KG1 (cell line): ENCODE measurements around the gene C5orf22.
"Not testable (repeated sequence)": the region's sequence is repeated elsewhere in the genome, so short reads cannot be mapped to it uniquely, and the experiment has no call there.

Experiments
- DNase-seq: peaks from one replicate; lab custom pipeline; 2025; lab: John Stamatoyannopoulos, UW

The C5orf22 gene

GRCh38 chr5:31531888-31532547, at the start of gene C5orf22, which contains the start of gene DROSHA:
TSS of gene C5orf22 (plus strand) at chr5:31532301. CDS start at chr5:31532393, 92 bp downstream.
TSS of gene DROSHA (minus strand) at chr5:31532093. CDS start at chr5:31529059, 3,034 bp downstream.
- DNase-seq = peak; percentile 92

- DNase-seq = no peak
Observed at GRCh38 chr5:31485376-31486207, 46.5 kb upstream of the C5orf22 start.

- no peak for DNase-seq
Observed at GRCh38 chr5:31486441-31486840, 45.7 kb upstream of the C5orf22 start.

GRCh38 chr5:31487506-31487905, 44.6 kb upstream of the C5orf22 start:
- DNase-seq = no peak

GRCh38 chr5:31492869-31493268, 39.2 kb upstream of the C5orf22 start:
- DNase-seq = no peak

GRCh38 chr5:31495336-31495735, 36.8 kb upstream of the C5orf22 start:
- no peak for DNase-seq

- DNase-seq = no peak
Observed at GRCh38 chr5:31496301-31496700, 35.8 kb upstream of the C5orf22 start.

- no peak for DNase-seq
Observed at GRCh38 chr5:31496891-31497290, 35.2 kb upstream of the C5orf22 start.

- no peak for DNase-seq
Observed at GRCh38 chr5:31500256-31500655, 31.8 kb upstream of the C5orf22 start.

- DNase-seq = no peak
Observed at GRCh38 chr5:31502506-31502905, 29.6 kb upstream of the C5orf22 start.

GRCh38 chr5:31504529-31504928, 27.6 kb upstream of the C5orf22 start:
- no peak for DNase-seq

- no peak for DNase-seq
Observed at GRCh38 chr5:31511305-31511704, 20.8 kb upstream of the C5orf22 start.

- peak; percentile 3 for DNase-seq
Observed at GRCh38 chr5:31516802-31517201, 15.3 kb upstream of the C5orf22 start.

GRCh38 chr5:31523041-31523440, 9.1 kb upstream of the C5orf22 start:
- DNase-seq = no peak

- DNase-seq = no peak
Observed at GRCh38 chr5:31530541-31531265, 1.4 kb upstream of the C5orf22 start.

GRCh38 chr5:31531543-31531887, 586 bp upstream of the C5orf22 start:
- peak; percentile 18 for DNase-seq

GRCh38 chr5:31534527-31535046, 2.5 kb downstream of the C5orf22 start:
- no peak for DNase-seq

GRCh38 chr5:31536873-31537272, 4.8 kb downstream of the C5orf22 start:
- no peak for DNase-seq

- DNase-seq = no peak
Observed at GRCh38 chr5:31537349-31537748, 5.2 kb downstream of the C5orf22 start.

- DNase-seq = no peak
Observed at GRCh38 chr5:31537851-31538250, 5.8 kb downstream of the C5orf22 start.

GRCh38 chr5:31549114-31549513, 17.0 kb downstream of the C5orf22 start:
- DNase-seq = not testable (repeated sequence)

GRCh38 chr5:31551878-31552277, 19.8 kb downstream of the C5orf22 start:
- no peak for DNase-seq
